Stimulated activated CD8-positive, alpha-beta memory T cell treated with anti-CD3 and anti-CD28 coated beads, Interleukin-4, amount 100 ng/mL, for 24 hours (primary cell): ENCODE measurements around the gene GAPT.
"Not testable (repeated sequence)": the region's sequence is repeated elsewhere in the genome, so short reads cannot be mapped to it uniquely, and the experiment has no call there.

Source experiments
- DNase-seq: peaks from one replicate; pipeline ENCODE4 v3.0.0-alpha.2; 2020; ENCODE audit warnings: low read depth

The GAPT gene

GRCh38 chr5:58505502-58505901 is 14.3 kb downstream of the GAPT start:
- no peak for DNase-seq

DNA sequence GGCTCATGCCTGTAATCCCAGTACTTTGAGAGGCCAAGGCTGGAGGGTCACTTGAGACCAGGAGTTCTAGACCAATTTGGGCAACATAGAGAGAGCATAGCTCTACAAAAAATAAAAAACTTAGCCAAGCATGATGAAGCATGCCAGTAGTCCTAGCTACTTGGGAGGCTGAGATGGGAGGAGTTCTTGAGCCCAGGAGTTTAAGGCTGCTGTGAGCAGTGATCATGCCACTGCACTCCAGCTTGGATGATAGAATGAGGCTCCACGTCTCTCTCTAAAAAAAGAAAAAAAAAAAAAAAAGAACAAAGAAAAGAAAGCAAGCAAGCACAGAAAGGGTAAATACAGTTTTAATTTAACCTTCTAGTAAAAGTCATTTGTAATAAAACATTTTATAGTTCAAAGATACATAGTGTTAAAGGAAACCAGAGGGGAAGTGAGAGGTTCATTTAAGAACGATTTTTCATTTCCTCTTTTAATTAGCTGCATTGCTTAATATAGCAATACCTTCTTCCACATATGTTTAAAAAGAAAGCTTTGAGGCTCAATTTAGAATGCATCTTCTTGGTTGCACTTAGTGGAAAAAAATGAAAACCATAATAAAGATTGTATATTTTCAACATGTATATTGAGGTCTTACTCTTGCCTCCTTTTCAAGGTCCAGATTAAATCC is 14.9 kb downstream of the GAPT start:
- no peak for DNase-seq

DNA sequence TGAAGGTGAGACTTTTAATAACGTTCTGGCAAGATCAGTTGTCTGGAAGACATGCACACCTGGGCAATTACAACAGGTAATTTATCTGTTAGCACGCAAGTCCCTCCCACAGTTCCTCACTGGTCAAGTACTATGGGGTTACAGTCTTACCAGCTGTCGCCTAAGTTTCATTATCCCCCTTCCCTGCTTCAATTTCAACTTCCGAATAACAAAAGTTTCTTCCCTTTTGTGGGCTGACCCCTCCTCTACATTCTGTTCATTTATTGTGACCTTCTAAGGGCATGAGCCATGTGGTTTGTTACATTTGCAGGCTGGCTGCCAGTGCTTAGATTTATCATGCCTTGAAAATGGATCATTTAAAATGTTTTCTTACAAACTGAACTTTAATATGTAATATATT is 16.5 kb downstream of the GAPT start:
- no peak for DNase-seq

- no peak for DNase-seq
Observed at GRCh38 chr5:58517198-58517597, 26.0 kb downstream of the GAPT start.

- DNase-seq = no peak
Observed at GRCh38 chr5:58523956-58524355, 32.7 kb downstream of the GAPT start.

DNA sequence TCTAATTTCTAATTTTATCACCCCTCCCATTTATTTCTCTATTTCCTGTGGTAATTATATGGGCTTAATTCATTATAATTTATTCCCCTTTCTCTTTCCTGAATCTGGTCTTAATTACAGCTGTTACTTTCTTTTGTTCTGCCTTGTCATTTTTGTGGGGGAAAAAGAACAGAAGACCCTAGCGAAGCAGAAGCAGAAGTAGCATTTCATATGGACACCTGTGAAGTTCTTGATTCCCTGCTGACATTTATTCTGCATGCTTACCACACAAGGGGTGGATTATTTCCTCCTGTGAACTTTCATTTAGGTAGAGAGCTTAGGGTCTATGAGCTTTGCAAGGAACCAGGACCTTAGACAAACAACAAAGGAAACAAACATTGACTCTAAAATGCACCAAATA is 33.3 kb downstream of the GAPT start:
- DNase-seq = no peak

GRCh38 chr5:58530942-58531490 is 39.8 kb downstream of the GAPT start:
- no peak for DNase-seq

DNA sequence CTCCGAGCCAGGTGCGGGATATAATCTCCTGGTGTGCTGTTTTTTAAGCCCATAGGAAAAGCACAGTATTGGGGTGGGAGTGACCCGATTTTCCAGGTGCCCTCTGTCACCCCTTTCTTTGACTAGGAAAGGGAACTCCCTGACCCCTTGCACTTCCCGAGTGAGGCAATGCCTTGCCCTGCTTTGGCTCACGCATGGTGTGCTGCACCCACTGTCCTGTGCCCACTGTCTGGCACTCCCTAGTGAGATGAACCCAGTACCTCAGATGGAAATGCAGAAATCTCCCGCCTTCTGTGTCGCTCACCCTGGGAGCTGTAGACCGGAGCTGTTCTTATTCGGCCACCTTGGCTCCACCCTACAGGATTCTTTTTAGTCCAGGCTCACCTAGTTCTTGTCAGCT is 50.7 kb downstream of the GAPT start:
- not testable (repeated sequence) for DNase-seq

DNA sequence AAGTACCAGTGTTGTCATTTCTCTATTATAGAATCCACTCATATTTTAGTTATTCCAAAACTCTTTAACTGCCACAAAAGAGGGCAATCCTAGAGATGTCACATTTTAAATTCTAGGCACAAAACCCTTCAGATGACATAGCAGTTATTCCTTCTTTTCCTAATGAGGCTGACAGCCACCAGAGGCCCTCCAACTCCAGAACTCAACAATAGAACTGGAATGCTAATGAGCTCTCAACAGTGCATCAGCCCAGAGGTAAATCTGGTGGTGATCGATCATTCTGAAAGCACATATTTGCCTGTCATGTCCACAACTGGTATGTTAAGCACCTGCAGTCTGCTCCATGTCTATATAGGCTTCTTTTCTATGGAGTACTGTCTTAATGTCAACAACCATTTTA is 51.5 kb downstream of the GAPT start:
- DNase-seq = no peak

GRCh38 chr5:58543723-58544122 is 52.5 kb downstream of the GAPT start:
- no peak for DNase-seq

DNA sequence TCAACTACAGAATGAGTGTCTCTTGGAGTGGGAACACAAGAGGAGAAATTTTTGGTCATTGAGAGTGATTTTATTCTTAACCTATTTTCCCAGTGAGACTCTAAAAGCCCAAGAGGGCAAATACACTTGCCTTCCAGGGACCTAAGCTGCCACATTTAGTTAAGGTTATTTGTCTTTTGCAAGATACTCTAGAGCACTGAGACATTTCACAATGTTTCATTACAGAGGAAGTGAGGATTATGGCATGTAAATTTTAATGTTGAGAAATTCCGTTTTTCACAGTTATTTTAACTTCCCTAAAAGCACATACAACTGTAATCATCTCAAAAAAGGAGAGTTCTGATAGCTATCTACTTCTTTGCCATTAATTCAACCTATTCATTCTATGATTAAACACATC is 53.0 kb downstream of the GAPT start:
- no peak for DNase-seq

DNA sequence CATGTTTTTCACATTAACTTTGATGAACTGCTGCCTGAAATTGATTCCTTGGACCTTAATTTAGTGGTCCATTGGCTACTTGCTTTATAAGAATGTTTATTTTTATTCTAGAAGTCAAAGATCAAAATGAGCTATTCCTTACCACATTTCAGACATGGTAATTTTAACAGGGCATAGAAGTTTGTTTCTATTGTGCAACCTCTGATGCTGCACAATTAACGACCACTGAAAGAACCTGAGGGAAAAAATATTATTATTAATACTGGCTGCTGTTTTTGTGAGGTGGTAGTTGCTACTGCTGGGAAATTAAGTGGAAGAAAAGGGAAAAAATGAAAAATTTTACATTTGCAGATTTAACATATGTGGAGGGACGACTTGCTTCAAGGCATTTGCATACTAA is 53.7 kb downstream of the GAPT start:
- no peak for DNase-seq

DNA sequence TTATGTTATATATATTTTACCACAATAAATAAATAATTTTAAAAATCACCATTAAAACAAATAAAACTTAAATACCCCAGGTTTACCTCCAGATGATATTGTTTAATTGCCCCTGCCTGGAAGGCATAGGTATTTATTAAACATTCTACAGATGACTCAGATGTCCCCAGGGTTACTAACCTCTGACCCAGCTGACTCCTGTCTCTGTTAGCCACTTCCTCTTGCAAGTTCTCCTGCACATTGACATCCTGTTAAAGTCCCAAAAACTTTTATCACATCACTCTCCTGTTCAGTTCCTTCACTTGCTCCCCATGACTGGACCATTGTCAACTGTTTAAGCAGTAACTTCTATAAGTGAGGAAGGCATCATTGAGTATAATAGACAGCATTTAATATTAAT is 54.7 kb downstream of the GAPT start:
- DNase-seq = no peak
